Breast epithelium (tissue), 4 donors: ENCODE measurements around the gene TBX2. TPM values are rescaled to one million over a fixed set of nuclear protein-coding genes. Genes with fewer than 3 reads are reported as not detected.
A peak's percentile ranks its signal among the peaks of the same experiment; 100 is the strongest.

Experiments used
- DNase-seq, 2 donors: peaks; one replicate each; pipeline ENCODE4 v3.0.0-alpha.2; 2019; ENCODE audit warnings: low spot score in 2 of 2
- H3K27ac ChIP-seq, 2 donors: fragments of 200-600 bp; sonication (generic) in 1 of 2; one replicate each; pipeline ENCODE4 v1.5.1; 2016 to 2019; ENCODE audit warnings: mild to moderate bottlenecking in 1 of 2
- H3K27me3 ChIP-seq, 2 donors: fragments of 200-600 bp; sonication (generic) in 1 of 2; one replicate each; pipeline versions ENCODE4 v1.5.1 to v1.6.0; 2017 to 2019; ENCODE audit warnings: control low read depth in 1 of 2, mild to moderate bottlenecking in 1 of 2
- H3K36me3 ChIP-seq: fragments of 200-600 bp; one replicate; pipeline ENCODE4 v1.5.1; 2019
- H3K4me1 ChIP-seq, 2 donors: fragments of 200-600 bp; sonication (generic); one replicate each; pipeline ENCODE4 v1.5.1; 2016 to 2019; ENCODE audit warnings: control low read depth in 1 of 2
- H3K4me3 ChIP-seq, 3 donors: fragments of 200-600 bp; sonication (generic); 1 replicate in 2 of 3; 2 replicates in 1 of 3; pipeline ENCODE4 v1.5.1; 2016 to 2019; ENCODE audit warnings: mild to moderate bottlenecking in 3 of 3, moderate library complexity in 2 of 3
- H3K9me3 ChIP-seq, 2 donors: fragments of 200-600 bp; sonication (generic) in 1 of 2; one replicate each; pipeline ENCODE4 v1.5.1; 2016 to 2019; ENCODE audit warnings: control low read depth in 1 of 2
- POLR2A ChIP-seq: fragments of 450-650 bp; IDR thresholded peaks from one replicate; pipeline ENCODE4 v1.6.1; 2016; ENCODE audit warnings: antibody characterized with exemption, mild to moderate bottlenecking, moderate library complexity
- POLR2AphosphoS5 ChIP-seq, 3 donors: sonication (generic); formaldehyde crosslinking; IDR thresholded peaks; one replicate each; pipeline ENCODE4 v1.6.1; 2017; ENCODE audit warnings: antibody characterized with exemption in 3 of 3
- intact Hi-C: fragments of 100-400 bp; cut with DNase I; formaldehyde crosslinking; loops from one replicate; pipeline ENCODE4 v1.15.1; 2023; ENCODE audit warnings: low total_unique reads
- total RNA-seq, 3 donors: library from RNA; depleted of rRNA; stranded (reverse); fragments of >200 nt; gene quantifications; one replicate each; pipeline ENCODE4 v1.1.0, GENCODE V29; 2016
- TF ChIP-seq, protein P1 (sequence below), 3 donors: fragments of 450-650 bp; IDR thresholded peaks; one replicate each; pipeline ENCODE4 v1.5.1; 2016 to 2017; ENCODE audit warnings: antibody characterized with exemption in 3 of 3, mild to moderate bottlenecking in 3 of 3, moderate library complexity in 3 of 3

Gene TBX2
- total RNA-seq, 3 donors from 2014 or later: 4.8 to 8.5 (median 5.7) TPM

DNA sequence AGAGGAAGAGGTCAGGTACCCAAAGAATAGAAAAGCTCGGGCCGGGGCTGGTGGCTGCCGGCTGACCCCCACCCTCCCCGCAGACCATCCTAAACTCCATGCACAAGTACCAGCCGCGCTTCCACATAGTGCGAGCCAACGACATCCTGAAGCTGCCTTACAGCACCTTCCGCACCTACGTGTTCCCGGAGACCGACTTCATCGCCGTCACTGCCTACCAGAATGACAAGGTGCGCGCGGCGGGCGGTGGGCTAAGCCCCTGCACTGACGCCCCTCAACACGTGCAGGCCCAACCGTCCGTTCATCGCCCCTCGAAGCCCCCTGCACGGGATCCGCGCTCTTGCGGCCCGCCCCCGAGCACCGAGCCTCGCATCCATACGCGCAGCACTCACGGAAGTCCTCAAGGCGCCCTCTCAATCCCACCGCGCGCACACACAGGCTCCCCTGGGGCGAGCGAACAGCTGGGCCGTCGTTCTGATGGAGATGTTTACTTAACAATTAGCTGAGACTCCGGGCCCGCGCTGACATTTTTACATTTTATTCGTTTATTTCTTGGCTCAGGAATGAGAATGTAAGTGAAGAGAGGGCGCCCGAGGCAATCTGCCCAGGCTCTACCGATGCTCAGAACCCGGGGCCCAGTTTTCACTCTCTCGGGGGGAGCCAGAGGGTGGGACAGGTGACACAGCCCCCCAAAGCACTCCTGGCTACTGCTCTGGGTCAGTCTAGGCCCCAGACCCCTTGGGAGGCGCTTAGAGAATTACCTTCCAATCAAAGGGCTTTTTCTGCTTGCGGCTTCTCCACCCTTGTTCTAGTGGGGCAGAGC, 3.5 kb downstream of the TBX2 start:
- no peaks in the 10 kb centered on the region for H3K36me3 ChIP-seq
- H3K4me1 ChIP-seq: no peaks in the 10 kb centered on the region
- TF ChIP-seq POLR2A (no peak), POLR2AphosphoS5 (IDR thresholded peaks at IDR 0.05) (no peak)
- peaks cover 7 to 16% of the 10 kb centered on the region in 2 donors for H3K27me3 ChIP-seq
- H3K27ac ChIP-seq: peak overlapping the region in 1 of 2 donors; percentile 46
- no peak for DNase-seq
- no peaks in the 10 kb centered on the region for H3K9me3 ChIP-seq
- intact Hi-C loops: loop anchor here (5.0 kb wide), 1 partner anchor 681 kb away; no protein-coding TSS in a partner anchor
- peak overlapping the region; percentile 10 to 50 (median 32) for H3K4me3 ChIP-seq

DNA sequence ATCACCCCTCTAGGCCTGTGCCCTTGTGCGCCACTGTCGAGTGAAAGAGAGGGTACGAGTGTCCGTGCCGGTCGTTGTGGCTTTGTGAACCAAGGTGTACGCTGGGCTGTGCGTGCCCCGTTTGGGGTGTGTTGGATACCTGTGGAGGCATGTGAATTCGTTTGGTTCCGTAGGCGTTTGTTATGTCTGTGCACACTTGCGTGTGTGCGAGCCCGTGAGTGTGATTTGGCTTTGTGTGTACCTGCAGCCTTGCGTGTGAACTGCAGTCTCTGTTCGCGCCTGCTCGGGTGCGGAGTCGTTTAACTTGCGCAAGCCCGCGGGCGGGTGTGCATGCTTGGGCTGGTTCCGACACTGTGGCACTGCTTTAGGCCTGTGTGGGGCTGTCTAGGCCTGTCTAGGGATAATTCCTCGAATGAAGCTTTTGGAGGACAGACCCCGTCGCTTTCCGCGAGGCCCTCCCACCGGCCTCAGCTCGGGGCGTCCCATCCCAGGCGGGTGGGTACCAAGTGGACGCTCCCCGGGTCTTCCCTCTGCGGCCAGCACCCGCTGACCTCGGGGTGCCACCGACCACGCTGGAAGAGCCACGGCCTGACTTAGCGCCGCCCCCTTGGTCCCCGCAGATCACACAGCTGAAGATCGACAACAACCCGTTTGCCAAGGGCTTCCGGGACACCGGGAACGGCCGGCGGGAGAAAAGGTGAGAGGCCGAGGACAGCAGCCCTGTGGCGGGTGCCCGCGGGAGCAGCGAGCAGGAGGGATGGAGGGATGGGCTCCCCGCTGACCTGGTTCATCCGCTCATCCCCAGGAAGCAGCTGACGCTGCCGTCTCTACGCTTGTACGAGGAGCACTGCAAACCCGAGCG, 4.4 kb downstream of the TBX2 start:
- DNase-seq: no peak
- Histone ChIP-seq H3K9me3 (no peaks in the 10 kb centered on the region), H3K4me3 (peak overlapping the region; percentile 10 to 50 (median 32)), H3K36me3 (no peaks in the 10 kb centered on the region), H3K27me3 (peaks cover 4 to 16% of the 10 kb centered on the region in 2 donors), H3K27ac (peak overlapping the region; percentile 25 to 78), H3K4me1 (no peaks in the 10 kb centered on the region)
- TF ChIP-seq POLR2AphosphoS5 (IDR thresholded peaks at IDR 0.05) (no peak), POLR2A (no peak)
- TF ChIP-seq, protein P1, sequence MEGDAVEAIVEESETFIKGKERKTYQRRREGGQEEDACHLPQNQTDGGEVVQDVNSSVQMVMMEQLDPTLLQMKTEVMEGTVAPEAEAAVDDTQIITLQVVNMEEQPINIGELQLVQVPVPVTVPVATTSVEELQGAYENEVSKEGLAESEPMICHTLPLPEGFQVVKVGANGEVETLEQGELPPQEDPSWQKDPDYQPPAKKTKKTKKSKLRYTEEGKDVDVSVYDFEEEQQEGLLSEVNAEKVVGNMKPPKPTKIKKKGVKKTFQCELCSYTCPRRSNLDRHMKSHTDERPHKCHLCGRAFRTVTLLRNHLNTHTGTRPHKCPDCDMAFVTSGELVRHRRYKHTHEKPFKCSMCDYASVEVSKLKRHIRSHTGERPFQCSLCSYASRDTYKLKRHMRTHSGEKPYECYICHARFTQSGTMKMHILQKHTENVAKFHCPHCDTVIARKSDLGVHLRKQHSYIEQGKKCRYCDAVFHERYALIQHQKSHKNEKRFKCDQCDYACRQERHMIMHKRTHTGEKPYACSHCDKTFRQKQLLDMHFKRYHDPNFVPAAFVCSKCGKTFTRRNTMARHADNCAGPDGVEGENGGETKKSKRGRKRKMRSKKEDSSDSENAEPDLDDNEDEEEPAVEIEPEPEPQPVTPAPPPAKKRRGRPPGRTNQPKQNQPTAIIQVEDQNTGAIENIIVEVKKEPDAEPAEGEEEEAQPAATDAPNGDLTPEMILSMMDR (IDR thresholded peaks at IDR 0.05): no peak
- intact Hi-C loops: loop anchor here (5.0 kb wide), 1 partner anchor 682 kb away; no protein-coding TSS in a partner anchor

DNA sequence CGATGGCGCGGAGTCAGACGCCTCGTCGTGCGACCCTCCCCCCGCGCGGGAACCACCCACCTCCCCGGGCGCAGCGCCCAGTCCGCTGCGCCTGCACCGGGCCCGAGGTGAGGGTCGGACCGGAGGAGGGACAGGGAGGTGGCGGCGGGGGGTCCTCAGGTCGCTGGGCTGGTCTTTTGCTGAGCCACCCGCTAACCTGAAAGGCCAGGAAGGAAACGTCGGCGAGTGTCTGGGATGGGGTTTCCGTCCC, 4.9 kb downstream of the TBX2 start:
- DNase-seq: no peak
- H3K36me3 ChIP-seq: no peaks in the 10 kb centered on the region
- intact Hi-C loops: loop anchor here (5.0 kb wide), 1 partner anchor 682 kb away; no protein-coding TSS in a partner anchor
- H3K9me3 ChIP-seq: no peaks in the 10 kb centered on the region
- TF ChIP-seq POLR2AphosphoS5 (IDR thresholded peaks at IDR 0.05) (no peak), POLR2A (no peak)
- TF ChIP-seq, protein P1 (IDR thresholded peaks at IDR 0.05): no peak
- no peaks in the 10 kb centered on the region for H3K4me1 ChIP-seq
- H3K27ac ChIP-seq: peak overlapping the region; percentile 45 to 78
- H3K4me3 ChIP-seq: peak overlapping the region; percentile 10 to 50 (median 32)
- H3K27me3 ChIP-seq: peaks cover 0 to 16% of the 10 kb centered on the region in 2 donors

DNA sequence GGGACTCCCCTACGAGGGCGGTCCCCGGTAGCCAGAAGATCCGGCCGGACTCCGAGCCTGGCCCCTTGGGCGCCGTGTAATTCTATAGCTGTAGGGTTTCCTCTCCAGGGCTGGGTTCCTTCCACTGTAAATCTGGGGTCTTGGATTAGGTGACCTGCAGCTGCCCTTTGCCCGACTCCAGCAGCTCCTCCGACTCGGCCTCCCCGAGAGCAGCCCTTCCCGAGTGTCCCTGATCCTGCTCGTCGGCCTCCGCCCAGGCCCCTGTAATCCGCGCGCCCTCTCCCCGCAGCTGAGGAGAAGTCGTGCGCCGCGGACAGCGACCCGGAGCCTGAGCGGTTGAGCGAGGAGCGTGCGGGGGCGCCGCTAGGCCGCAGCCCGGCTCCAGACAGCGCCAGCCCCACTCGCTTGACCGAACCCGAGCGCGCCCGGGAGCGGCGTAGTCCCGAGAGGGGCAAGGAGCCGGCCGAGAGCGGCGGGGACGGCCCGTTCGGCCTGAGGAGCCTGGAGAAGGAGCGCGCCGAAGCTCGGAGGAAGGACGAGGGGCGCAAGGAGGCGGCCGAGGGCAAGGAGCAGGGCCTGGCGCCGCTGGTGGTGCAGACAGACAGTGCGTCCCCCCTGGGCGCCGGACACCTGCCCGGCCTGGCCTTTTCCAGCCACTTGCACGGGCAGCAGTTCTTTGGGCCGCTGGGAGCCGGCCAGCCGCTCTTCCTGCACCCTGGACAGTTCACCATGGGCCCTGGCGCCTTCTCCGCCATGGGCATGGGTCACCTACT, 5.5 kb downstream of the TBX2 start:
- Histone ChIP-seq H3K4me1 (no peaks in the 10 kb centered on the region), H3K27ac (peak overlapping the region; percentile 45 to 78), H3K36me3 (no peaks in the 10 kb centered on the region), H3K4me3 (peak overlapping the region; percentile 7 to 50 (median 32)), H3K27me3 (peaks cover 0 to 16% of the 10 kb centered on the region in 2 donors), H3K9me3 (no peaks in the 10 kb centered on the region)
- TF ChIP-seq POLR2A (no peak), POLR2AphosphoS5 (IDR thresholded peaks at IDR 0.05) (no peak)
- DNase-seq: no peak
- intact Hi-C loops: loop anchor here (5.0 kb wide), 1 partner anchor 683 kb away; no protein-coding TSS in a partner anchor

DNA sequence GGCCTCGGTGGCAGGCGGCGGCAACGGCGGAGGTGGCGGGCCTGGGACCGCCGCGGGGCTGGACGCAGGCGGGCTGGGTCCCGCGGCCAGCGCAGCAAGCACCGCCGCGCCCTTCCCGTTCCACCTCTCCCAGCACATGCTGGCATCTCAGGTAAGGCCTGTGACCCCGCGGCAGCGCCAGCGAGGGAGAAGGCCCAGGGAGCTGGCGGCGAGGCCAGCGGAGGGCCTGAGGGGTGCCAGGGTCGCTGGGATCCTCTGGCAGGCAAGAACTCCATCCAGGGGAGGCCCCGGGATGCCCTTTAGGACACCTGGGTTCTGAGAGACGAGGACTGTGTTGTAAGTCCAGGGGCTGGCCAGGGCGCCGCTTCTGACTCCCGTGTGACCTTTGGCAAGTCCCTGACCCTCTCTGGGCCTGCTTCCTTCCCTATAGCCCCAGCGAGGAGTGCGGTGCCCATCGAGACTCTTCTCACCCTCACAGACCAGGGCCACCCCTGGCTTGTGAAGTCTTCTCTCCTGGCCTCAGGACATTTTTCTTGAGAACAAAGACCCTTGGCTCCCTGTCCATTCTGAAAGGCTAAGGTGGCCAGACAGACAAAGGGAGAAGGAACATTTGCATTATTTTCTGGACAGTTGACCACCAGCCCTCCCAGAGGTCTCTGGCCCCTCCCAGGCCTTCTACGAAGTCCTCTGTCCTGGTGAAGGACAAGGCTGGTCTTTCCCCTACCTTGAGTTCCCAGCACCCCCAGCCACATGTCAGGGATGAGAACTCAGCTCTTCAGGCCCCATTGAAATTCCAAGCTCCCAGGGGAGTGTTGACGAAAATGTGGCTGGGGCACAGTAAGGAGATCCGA, 6.3 kb downstream of the TBX2 start:
- intact Hi-C loops: no loop called here
- no peaks in the 10 kb centered on the region for H3K4me1 ChIP-seq
- H3K9me3 ChIP-seq: no peaks in the 10 kb centered on the region
- peak overlapping the region; percentile 45 to 78 for H3K27ac ChIP-seq
- TF ChIP-seq, protein P1 (IDR thresholded peaks at IDR 0.05): no peak
- TF ChIP-seq POLR2AphosphoS5 (IDR thresholded peaks at IDR 0.05) (no peak), POLR2A (no peak)
- H3K36me3 ChIP-seq: no peaks in the 10 kb centered on the region
- H3K27me3 ChIP-seq: peaks cover 0 to 14% of the 10 kb centered on the region in 2 donors
- peak overlapping the region; percentile 7 to 50 (median 32) for H3K4me3 ChIP-seq
- no peak for DNase-seq
